Measurements from ENCODE around the gene PCDHGA1.

DNA sequence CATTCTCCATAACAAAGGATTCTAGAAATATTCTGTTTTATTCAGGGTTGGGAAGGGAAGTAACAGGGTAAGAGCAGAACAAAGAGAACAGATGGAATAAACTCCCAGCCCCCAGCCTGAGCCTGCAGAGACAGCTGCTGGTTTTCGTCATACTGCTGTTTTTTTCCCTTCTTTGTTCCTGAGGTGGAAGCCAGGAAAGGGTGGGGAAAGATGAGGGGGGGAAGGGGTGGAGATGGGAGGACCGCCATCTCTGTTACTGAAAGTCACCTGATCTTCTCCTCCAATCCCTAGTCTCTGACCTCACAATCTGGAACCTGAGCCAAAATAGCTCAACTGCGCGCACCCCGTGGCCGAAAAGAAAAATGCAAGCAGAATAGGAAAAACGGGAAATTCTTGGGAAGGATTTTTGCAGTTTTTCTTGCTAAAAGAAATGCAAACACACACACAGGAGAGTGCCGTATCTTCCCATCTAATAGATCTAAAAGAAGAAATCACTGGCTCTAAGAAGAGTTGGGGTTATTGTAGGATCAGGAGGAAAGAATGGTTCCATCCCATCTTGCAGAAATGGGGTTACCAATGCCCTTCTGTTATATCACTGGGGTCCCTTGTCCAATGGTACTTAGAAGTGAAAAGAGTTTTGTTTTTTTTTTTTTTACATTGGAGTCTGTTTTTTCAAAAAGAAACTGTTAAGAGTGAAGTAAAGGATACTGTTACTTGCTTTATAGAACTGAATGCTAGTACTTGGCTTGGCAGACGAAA is 230.6 kb downstream of the PCDHGA1 start:
- TF ChIP-seq, protein P1, sequence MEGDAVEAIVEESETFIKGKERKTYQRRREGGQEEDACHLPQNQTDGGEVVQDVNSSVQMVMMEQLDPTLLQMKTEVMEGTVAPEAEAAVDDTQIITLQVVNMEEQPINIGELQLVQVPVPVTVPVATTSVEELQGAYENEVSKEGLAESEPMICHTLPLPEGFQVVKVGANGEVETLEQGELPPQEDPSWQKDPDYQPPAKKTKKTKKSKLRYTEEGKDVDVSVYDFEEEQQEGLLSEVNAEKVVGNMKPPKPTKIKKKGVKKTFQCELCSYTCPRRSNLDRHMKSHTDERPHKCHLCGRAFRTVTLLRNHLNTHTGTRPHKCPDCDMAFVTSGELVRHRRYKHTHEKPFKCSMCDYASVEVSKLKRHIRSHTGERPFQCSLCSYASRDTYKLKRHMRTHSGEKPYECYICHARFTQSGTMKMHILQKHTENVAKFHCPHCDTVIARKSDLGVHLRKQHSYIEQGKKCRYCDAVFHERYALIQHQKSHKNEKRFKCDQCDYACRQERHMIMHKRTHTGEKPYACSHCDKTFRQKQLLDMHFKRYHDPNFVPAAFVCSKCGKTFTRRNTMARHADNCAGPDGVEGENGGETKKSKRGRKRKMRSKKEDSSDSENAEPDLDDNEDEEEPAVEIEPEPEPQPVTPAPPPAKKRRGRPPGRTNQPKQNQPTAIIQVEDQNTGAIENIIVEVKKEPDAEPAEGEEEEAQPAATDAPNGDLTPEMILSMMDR (IDR thresholded peaks at IDR 0.05), result peak; percentile 70 to 89
- no peak for TF ChIP-seq POLR2A (IDR thresholded peaks at IDR 0.05)
